Nephron (organoid): Measurements from ENCODE around the gene ZBTB44.
A peak's percentile ranks its signal among the peaks of the same experiment; 100 is the strongest.

Experiments
- H3K27ac Mint-ChIP-seq, 3 experiments: 2 replicates each; pipeline ENCODE4 v1.8.0; 2020; ENCODE audit warnings: mixed read lengths in 3 of 3, mild to moderate bottlenecking in 2 of 3, moderate library complexity in 1 of 3
- H3K27me3 Mint-ChIP-seq: 2 replicates; pipeline ENCODE4 v1.8.0; 2021; ENCODE audit warnings: low read depth, mild to moderate bottlenecking, moderate library complexity, mixed read lengths
- H3K36me3 Mint-ChIP-seq: 2 replicates; pipeline ENCODE4 v1.8.0; 2020; ENCODE audit warnings: low read depth, mixed read lengths
- H3K4me1 Mint-ChIP-seq: 2 replicates; pipeline ENCODE4 v1.8.0; 2020; ENCODE audit warnings: mixed read lengths
- H3K4me3 Mint-ChIP-seq, 3 experiments: 2 replicates each; pipeline ENCODE4 v1.8.0; 2020; ENCODE audit warnings: mild to moderate bottlenecking in 3 of 3, mixed read lengths in 3 of 3, moderate library complexity in 2 of 3
- H3K9me3 Mint-ChIP-seq: 2 replicates; pipeline ENCODE4 v1.8.0; 2020; ENCODE audit warnings: mixed read lengths
- TF ChIP-seq, protein P1 (sequence below), 3 experiments: fragments of 200-600 bp; sonication (generic); IDR thresholded peaks; one replicate each; pipeline ENCODE4 v1.5.0; 2021; ENCODE audit warnings: antibody characterized with exemption in 3 of 3; ENCODE audit not compliant: unreplicated experiment in 3 of 3

The ZBTB44 gene

GRCh38 chr11:130213143-130213978, 101.4 kb downstream of the ZBTB44 start:
- no peaks in the 10 kb centered on the region for H3K36me3 Mint-ChIP-seq
- no peak overlapping the region for H3K4me3 Mint-ChIP-seq
- H3K27ac Mint-ChIP-seq: no peak overlapping the region
- no peaks in the 10 kb centered on the region for H3K9me3 Mint-ChIP-seq
- peaks cover 11% of the 10 kb centered on the region for H3K4me1 Mint-ChIP-seq
- peaks cover 47% of the 10 kb centered on the region for H3K27me3 Mint-ChIP-seq
- TF ChIP-seq, protein P1, sequence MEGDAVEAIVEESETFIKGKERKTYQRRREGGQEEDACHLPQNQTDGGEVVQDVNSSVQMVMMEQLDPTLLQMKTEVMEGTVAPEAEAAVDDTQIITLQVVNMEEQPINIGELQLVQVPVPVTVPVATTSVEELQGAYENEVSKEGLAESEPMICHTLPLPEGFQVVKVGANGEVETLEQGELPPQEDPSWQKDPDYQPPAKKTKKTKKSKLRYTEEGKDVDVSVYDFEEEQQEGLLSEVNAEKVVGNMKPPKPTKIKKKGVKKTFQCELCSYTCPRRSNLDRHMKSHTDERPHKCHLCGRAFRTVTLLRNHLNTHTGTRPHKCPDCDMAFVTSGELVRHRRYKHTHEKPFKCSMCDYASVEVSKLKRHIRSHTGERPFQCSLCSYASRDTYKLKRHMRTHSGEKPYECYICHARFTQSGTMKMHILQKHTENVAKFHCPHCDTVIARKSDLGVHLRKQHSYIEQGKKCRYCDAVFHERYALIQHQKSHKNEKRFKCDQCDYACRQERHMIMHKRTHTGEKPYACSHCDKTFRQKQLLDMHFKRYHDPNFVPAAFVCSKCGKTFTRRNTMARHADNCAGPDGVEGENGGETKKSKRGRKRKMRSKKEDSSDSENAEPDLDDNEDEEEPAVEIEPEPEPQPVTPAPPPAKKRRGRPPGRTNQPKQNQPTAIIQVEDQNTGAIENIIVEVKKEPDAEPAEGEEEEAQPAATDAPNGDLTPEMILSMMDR (IDR thresholded peaks at IDR 0.05; ENCODE audit: unreplicated experiment in 3 of 3): peak; percentile 95 to 97 (median 97)

- H3K9me3 Mint-ChIP-seq: no peaks in the 10 kb centered on the region
- H3K4me1 Mint-ChIP-seq: peaks cover 11% of the 10 kb centered on the region
- TF ChIP-seq, protein P1 (IDR thresholded peaks at IDR 0.05; ENCODE audit: unreplicated experiment in 3 of 3): no peak
- no peak overlapping the region for H3K4me3 Mint-ChIP-seq
- H3K27ac Mint-ChIP-seq: no peak overlapping the region
- peaks cover 47% of the 10 kb centered on the region for H3K27me3 Mint-ChIP-seq
- H3K36me3 Mint-ChIP-seq: no peaks in the 10 kb centered on the region
These were observed 102.2 kb downstream of the ZBTB44 start for GRCh38 chr11:130212431-130212961.

DNA sequence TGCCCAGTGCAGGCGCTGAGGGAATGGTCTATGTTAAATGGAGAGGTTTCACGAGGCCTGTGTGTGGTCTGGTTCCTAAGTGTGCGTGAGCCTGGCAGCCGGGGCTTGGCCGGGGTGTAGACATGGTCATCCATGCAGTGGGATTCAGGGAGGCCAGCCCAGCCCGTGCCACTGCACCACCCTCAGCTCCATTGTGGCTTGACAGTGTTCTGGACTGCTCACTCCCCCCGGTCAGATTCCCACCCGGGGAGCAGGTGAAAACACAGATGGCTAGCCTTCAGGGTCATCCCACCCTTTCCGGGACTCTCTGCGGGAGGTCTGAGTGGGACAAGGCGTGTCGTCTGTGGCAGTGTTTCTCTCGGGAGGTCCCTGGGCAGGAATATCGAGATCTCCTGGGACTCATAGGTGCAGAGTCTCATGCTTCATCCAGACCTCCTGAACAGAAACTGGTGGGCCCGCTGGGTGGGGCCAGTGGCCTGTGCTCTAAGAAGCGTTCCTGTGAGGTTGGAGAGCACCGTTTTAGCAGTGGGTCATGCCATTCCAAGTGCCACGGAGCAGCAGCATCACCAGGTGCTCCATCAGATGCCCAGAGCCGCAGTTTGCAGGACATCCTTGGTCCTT, 102.8 kb downstream of the ZBTB44 start:
- TF ChIP-seq, protein P1 (IDR thresholded peaks at IDR 0.05; ENCODE audit: unreplicated experiment in 3 of 3): no peak
- no peak overlapping the region for H3K4me3 Mint-ChIP-seq
- no peak overlapping the region for H3K27ac Mint-ChIP-seq
- peaks cover 47% of the 10 kb centered on the region for H3K27me3 Mint-ChIP-seq
- peaks cover 11% of the 10 kb centered on the region for H3K4me1 Mint-ChIP-seq
- no peaks in the 10 kb centered on the region for H3K9me3 Mint-ChIP-seq
- H3K36me3 Mint-ChIP-seq: no peaks in the 10 kb centered on the region

- Mint-ChIP-seq H3K36me3 (no peaks in the 10 kb centered on the region), H3K4me3 (peak overlapping the region in 1 of 3 experiments; percentile 26), H3K27ac (no peak overlapping the region), H3K27me3 (peaks cover 46% of the 10 kb centered on the region), H3K4me1 (peaks cover 8% of the 10 kb centered on the region), H3K9me3 (no peaks in the 10 kb centered on the region)
- TF ChIP-seq, protein P1 (IDR thresholded peaks at IDR 0.05; ENCODE audit: unreplicated experiment in 3 of 3): no peak
These were observed 103.6 kb downstream of the ZBTB44 start for GRCh38 chr11:130211144-130211543.

- no peak overlapping the region for H3K27ac Mint-ChIP-seq
- TF ChIP-seq, protein P1 (IDR thresholded peaks at IDR 0.05; ENCODE audit: unreplicated experiment in 3 of 3): no peak
These were observed 104.5 kb downstream of the ZBTB44 start for GRCh38 chr11:130209954-130210854.

More at GRCh38 chr11:130209954-130210854, 104.5 kb downstream of the ZBTB44 start:
- no peaks in the 10 kb centered on the region for H3K9me3 Mint-ChIP-seq
- H3K4me3 Mint-ChIP-seq: no peak overlapping the region
- peaks cover 5% of the 10 kb centered on the region for H3K4me1 Mint-ChIP-seq
- peaks cover 42% of the 10 kb centered on the region for H3K27me3 Mint-ChIP-seq
- H3K36me3 Mint-ChIP-seq: no peaks in the 10 kb centered on the region
